GM21528 (cell line): ENCODE data around the gene SGK1.
"Not testable (repeated sequence)": the region's sequence is repeated elsewhere in the genome, so short reads cannot be mapped to it uniquely, and the experiment has no call there.

Experiments used
- ATAC-seq: cut with Tn5 transposase; IDR thresholded peaks from one replicate; pipeline ENCODE4 v1.9.1; 2021; ENCODE audit warnings: mild to moderate bottlenecking, moderate library complexity; ENCODE audit not compliant: unreplicated experiment, low FRiP score

The SGK1 gene

DNA sequence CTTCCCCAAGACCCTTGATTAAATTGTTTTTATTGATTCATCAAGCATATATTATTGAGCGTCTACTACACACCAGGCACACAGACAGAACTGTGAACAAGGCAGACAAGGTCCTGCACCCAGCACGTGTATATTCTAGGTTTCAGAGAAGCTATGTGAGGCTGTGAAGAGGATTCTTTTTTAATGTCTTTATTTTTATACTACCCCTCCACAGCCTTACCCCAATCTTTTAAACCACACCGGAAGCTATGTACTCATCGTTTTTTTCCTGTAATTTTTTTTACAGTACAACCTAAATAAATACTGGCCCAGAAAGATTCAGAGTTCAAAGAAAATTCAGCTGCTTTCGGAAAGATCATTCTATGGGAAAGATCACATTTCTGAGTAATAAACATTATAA lies 10.0 kb downstream of the SGK1 start:
- no peak for ATAC-seq

DNA sequence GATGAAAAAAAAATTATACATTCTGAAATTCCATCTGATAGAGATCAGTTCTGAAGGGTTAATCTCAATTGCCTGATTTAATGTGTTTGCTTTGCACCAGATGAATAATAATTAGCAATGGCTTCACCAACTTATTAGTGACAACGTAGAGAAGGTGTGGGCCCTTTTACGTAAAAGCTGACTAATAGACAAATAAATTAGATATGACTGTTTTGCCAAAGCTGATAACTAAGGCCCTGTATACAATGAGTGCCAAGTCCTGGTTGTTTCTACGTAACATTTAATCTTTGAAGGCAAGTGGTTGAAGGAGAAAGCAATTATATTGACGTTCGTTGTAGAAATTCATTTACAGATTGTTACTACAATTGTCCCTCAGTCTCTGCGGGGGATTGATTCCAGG lies 10.8 kb downstream of the SGK1 start:
- no peak for ATAC-seq

DNA sequence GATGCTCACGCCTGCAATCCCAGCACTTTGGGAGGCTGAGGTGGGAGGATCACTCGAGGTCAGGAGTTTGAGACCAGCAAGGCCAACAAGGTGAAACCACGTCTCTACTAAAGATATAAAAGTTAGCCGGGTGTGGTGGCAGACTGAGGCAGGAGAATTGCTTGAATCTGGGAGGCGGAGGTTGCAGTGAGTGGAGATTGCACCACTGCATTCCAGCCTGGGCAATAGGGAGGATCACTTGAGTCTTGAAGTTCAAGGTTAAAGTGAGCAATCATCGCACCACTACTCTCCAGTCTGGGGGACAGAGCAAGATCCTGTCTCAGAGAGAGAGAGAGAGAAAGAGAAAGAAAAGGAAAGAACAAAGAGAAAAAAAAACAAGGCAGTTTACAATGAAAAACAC lies 13.5 kb downstream of the SGK1 start:
- not testable (repeated sequence) for ATAC-seq

DNA sequence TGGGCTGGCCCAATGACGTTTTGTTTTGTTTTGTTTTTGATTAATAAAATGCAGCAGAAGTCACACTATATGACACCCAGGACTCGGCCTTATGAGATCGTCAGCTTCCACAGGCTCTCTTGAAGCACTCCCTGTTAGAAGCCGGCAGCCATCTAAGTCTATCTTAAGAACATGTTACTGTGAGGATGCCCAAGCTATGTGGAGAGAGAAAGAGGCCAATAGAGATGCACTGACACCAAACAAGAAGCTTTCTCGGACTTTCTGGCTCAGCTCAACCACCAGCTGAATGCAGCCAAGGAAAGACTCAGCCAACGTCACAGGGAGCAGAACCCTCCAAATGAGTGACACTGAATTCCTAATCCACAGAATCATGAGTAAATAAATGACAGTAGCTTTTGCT lies 14.0 kb downstream of the SGK1 start:
- no peak for ATAC-seq

DNA sequence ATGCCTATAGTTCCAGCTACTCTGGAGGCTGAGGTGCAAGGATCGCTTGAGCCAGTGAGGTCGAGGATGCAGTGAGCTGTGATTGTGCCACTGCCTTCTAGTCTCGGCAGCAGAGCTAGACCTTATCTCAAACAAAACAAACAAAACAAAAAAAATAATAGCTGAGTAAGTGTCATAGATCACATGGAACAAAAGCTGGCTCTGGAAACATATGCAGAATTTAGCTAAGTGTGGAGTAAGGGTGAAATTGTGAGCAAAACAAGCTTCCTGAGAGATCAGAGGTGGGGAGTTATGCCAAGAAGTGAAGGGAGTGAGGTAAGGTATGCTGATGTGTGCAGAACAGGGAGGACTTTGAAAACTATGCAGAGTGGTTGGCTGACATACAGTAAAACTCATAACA lies 18.7 kb downstream of the SGK1 start:
- ATAC-seq = no peak

DNA sequence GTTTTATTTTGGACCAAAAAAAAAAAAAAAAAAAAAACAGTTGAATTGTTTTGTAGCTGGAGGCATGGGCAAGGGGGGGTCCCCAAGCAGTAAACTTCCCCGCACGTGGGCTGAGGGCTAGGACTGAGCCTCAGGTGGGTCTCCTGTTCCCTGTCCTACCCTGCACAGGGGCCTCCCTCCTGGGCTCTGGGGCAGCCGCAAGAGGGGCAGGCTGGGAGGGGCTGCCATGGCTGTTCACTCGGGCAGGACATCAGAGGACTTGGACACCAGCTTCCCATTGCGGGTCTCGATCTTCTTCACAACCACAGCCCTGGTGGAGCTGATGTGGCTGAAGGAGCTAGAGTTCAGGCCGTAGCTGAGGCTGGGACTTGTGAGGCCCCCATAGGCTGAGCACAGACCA lies 21.1 kb downstream of the SGK1 start:
- no peak for ATAC-seq

DNA sequence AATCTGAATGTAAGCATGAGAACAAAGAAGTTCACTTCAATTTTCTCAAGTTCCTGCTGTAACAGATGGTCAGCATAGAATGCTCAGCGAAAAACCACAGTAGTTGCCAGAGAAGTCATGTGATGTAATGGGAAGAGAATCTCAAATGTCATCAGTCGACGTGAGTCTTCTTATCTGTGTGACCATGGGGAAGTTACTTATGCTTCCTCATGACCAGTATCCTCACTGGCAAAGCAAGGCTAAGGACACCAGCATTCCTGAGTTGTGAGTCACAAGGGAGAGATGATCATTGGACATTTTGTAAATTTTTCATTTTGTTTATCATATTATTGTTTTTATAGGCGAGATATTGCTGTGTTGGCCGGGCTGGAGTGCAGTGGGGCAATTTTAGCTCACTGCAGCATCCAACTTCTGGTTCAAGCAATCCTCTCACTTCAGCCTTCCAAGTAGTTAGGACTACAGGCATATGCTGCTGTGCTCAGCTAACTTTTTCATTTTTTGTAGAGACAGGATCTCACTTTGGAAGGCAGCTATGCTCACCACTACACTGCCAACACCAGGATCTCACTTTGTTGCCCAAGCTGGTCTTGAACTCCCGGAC lies 21.9 kb downstream of the SGK1 start:
- peak; percentile 63 for ATAC-seq

DNA sequence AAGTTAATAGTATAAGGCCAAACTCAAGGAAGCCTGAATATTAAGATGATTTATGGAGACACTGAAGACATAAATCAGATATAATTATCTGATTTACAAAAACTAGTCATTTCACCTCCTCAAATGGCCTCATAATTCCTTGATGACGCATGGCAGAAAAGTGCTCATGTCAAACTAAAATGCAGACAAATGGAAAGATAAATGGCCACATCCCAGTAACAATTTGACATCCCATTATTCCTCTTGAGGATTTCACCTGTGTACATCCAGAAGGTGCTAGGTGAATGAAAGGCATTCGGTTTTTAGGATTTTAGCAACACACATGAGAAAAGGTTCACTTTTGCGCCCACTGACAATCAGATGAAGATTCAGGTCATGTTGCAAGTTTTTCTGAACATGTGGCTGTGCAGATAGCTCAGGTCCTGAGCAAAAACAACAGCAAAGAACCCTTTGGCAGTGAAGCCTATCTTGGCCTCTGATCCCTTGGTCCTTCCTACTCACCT lies 24.2 kb downstream of the SGK1 start:
- ATAC-seq = no peak

DNA sequence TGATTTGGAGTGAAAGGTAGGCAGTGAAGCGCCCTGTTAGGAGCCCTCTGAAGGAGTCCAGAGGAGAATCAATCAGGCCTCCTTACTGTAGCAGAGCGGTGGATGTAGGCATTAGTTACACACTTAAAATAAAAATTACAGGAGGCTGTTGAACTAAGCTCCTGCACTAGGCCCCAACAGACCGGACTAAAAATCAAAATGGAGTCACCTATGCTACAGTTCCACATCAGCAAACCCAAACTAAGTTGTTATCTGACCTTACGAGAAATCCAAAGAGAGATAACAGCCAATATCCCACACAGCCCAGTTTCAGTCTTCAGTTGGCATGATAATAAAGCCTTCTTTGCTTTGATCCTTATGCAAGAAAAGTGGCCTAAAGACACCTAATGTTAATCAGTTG lies 26.8 kb downstream of the SGK1 start:
- no peak for ATAC-seq

DNA sequence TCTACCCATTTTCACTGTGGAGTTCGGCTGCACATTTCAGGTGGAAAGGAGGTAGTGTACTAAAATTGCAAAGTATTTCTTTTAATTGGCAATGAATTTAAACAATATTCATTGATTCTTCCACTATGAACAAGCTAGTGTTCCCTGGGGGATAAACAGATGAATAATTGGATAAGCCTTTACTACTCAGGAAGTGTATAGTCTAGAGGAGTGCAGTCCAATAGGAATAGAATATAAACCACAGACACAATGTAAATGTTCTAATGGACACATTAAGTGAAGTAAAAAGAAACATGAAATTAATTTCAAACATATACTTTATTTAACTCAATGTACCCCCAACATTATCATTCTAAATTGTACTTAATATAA lies 28.7 kb downstream of the SGK1 start:
- ATAC-seq = no peak

DNA sequence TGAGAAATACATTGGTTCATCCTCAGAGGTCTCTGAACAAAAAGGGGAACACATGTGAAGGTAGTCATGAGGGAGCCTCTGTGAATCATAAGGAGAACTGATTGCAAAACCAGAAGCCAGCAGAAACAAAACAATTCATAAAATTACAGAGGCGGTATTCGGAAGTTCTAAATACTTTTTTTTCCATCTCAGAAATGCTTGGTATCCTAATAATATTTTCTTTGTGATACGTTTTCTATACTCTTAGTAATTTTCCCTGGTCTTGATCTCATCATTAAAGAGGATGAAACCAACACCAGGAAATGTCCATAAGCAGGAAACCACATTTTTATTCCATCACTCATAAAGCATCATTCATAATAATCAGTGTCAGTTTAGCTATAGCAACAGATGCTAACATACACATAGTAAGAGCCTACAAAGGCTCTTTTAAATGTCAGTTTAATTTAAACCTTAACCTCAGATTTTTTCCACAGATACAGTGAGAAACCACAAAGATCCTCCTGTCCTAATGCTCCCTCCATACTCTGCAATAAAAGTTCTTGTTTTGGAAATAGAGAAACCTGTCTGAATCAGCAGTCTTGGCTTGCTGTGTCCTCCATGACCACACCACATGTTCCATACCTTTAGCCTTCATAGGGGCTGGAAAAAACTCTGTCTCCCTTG lies 29.2 kb downstream of the SGK1 start:
- ATAC-seq = no peak

DNA sequence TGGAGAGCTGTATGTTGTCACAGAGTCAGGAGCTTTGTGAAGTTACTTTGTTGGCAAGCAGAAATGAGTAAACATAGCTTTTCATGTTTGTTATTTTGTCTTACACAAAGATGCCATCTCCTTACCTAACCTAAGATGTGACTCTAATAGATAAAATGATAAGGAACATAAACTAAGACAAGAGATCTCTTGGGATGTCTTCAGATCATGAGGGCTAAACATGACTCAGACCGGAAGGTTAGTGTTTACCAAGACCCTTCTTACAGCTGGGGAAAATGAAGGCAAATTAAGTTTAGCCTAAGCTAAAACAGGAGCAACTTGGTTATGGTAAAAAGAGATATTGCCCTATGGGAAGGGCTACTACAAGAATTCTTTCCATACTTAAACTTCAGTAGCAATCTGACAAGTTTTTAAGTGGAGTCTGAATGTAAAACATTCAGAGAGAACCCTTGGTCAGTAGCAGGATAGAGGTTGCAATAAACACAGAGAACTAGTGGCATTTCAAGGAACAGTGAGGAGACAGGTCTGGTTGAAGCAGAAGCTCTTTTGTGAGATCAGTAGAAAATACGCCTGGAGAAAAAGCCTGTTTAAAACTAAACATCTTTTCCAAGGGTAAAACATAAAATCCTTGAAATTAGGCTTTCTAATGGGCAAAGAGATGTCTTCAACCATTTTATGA lies 29.9 kb downstream of the SGK1 start:
- ATAC-seq = no peak

DNA sequence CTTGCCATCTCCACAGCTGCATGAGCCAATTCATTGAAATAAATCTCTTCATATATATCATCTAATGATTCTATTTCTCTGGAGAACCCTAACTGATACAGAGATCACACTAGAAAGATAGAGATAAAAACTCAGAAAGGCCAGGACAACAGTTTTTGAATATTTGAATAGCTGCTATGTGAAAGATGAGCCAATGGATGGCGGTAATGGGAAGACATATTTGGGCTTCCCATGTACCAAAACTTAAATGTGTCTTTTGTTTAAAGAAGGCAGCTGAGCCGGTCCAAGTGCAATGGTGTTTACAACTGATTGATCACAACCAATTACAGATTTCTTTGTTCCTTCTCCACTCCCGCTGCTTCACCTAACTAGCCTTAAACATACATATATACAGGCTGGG lies 35.1 kb downstream of the SGK1 start:
- no peak for ATAC-seq

DNA sequence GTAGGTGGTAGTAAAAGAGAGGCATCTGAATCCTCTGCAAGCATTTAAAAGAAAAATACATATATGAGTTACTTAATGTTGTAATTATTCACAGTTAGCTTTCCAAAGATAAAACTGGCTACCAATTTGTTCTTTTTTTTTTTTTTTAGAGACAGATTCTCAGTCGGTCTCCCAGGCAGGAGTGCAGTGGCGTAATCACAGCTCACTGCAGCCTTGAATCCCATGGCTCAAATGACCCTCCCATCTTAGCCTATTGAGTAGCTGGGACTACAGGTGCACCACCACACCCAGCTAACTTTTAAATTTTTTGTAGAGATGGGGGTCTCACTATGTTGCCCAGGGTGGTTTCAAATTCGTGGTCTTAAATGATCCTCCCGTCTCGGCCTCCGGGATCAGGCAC lies 36.5 kb downstream of the SGK1 start:
- ATAC-seq = no peak

DNA sequence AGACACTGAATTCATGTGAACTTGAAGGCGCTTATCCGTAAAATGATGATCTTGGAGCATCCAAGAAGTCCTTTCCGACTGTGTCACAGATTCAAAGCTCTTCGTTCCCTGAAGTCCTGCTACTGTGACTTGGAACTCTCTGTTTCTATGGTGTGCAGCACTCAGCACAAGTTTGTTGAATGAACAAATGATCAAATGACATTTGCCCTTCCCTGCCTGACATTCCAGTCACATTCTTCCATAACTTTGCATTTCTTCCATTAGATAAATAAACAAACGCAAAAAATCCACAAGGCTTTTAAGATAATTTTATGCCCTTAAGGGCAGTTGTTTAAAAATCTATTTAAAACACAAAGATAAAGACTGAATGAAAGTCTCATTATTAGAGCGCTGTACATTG lies 39.9 kb downstream of the SGK1 start:
- ATAC-seq = no peak

DNA sequence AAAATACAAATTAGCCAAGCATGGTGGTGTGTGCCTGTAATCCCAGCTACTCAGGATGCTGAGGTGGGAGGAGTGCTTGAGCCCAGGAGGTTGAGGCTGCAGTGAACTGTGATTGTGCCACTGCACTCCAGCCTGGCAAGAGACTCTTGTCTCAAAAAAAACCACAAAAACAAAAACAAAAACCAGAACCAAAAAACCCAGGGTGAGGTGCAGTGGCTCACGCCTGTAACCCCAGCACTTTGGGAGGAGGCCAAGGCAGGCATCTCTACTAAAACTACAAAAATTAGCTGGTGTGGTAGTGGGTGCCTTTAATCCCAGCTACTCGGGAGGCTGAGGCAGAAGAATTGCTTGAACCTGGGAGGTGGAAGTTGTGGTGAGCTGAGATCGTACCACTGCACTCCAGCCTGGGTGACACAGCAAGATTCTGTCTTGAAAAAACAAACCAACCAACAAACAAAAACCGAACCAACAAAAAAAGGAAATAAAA lies 41.0 kb downstream of the SGK1 start:
- ATAC-seq = not testable (repeated sequence)

DNA sequence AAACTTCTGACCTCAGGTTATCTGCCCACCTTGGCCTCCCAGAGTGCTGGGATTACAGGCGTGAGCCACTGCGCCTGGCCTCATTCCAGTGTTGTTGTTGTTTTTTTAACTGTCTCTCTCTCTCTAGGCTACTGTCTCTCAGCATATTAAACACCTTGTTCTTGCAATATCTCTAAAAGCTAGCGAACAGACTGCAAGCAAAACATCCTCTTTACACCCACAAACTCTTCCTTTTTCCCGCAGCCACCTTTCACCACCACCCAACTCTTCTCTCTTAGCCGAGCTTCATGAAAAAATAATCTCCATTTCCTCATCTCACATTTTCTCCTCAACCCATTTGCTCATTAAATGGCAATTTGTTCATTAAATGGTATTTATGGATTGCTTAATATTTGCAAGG lies 45.5 kb downstream of the SGK1 start:
- ATAC-seq = no peak

DNA sequence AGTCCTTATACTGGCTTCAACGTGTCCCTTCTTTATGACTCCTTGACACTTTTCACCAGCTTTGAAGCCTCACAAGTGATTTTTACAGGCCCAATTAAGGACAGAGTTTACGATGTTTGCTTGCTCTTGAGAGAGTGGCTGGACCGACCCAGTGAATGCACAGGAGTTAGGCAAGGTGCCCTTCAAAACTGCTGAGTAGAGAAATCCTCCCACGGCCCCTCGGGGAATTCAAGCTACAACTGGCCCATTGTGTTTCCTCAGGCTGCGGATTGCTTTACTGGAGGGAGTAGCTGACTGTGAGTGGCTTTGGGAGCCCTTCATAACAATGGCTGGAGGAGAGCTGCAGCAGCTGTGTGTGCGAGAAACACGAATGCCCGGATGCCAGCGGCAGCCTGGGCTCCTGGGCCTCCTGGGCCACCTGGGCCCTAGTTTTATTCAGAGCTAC lies 50.0 kb downstream of the SGK1 start:
- no peak for ATAC-seq

DNA sequence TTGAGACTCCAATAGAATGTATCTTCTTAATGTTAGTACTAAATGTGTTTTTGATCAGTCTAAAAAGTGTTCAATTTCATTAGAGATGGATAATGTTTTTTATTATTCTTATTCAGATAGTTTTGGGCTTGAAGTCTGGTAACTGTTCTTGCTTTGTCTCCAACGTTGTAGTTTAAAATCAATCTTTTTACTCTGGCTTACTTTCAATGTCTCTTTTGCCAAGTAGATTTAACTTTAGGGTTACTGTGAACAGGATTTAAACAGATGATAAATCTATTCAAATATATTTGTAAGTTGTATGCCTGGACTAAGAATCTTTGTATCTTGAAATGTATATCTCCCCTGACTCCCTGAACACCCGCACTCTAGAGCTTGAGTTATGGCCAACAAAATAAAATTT lies 51.1 kb downstream of the SGK1 start:
- ATAC-seq = no peak

DNA sequence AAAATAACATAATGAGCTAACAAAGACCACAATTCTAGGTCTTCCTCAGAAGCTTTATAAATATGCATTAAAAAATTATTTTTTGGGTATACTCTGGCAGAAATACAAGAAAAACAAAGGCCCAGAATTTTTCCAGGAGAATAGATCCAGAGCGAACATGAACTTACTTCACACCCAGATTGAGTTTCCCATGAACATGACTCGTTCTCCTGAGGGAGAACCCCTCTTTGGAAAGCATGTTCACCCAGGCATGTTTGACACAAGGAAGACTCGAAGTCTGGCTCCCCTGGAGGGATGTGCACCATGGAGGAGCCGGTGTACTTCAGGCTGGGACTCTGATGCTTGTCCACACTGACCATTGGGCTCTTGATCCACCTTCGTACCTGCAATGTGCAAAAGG lies 56.1 kb downstream of the SGK1 start:
- no peak for ATAC-seq

DNA sequence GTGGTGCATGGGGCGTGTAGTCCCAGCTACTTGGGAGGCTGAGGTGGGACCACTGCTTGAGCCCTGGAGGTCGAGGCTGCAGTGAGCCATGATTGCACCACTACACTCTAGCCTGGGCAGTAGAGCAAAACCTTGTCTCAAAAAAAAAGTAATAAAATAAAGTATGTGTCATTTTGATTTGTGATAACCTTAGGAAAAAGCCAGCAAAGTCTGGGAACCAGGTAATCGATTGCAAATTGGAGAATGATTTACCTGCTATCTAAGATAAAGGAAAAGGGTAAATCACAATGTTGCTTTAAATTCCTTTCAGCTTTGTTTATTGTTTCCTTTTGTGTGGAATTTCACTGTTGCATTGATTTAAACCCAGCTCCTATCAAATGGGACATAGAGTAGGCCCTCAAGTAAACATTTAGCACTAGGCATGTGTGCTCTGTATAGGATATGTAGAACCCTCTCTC lies 59.0 kb downstream of the SGK1 start:
- ATAC-seq = no peak

DNA sequence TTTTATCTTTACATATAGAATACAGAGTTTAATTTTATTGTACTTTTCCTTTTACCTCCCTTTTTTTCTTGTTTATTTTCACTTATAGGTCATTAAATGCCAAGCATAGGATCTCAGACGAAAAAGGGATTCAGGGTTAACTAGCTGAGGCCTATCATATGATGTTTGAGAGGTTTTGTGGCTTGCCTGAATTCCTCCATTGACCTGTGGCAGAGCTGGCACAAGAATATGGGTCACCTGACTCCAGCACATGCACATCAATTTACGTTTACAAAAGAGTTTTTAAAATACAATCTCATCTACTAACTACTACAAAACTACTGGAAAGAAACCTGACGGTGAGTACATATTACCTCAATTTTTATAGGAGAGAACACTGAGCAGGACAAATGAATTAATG lies 60.4 kb downstream of the SGK1 start:
- no peak for ATAC-seq
